ENCODE results near the gene C4BPB.

C4BPB gene

GRCh38 chr1:207124389-207124788 is 35.7 kb downstream of the C4BPB start:
- H3K4me1 Mint-ChIP-seq = no peaks in the 10 kb centered on the region
- no peaks in the 10 kb centered on the region for H3K36me3 Mint-ChIP-seq (ENCODE audit: low read depth)
- no peak for ATAC-seq

GRCh38 chr1:207128336-207128921 is 39.8 kb downstream of the C4BPB start:
- peaks cover 47% of the 10 kb centered on the region for H3K9me3 Mint-ChIP-seq
- H3K36me3 Mint-ChIP-seq (ENCODE audit: low read depth) = peaks cover 1% of the 10 kb centered on the region
- H3K4me3 Mint-ChIP-seq = no peak overlapping the region
- no peak overlapping the region for H3K27ac Mint-ChIP-seq
- no peaks in the 10 kb centered on the region for H3K4me1 Mint-ChIP-seq
- no peak for DNase-seq
- no peaks in the 10 kb centered on the region for H3K27me3 Mint-ChIP-seq
- no peak for ATAC-seq

More at GRCh38 chr1:207124389-207124788, 35.7 kb downstream of the C4BPB start:
- DNase-seq = no peak
- peaks cover 29% of the 10 kb centered on the region for H3K9me3 Mint-ChIP-seq
- no peak overlapping the region for H3K27ac Mint-ChIP-seq
- H3K4me3 Mint-ChIP-seq = no peak overlapping the region
- H3K27me3 Mint-ChIP-seq = peaks cover 5% of the 10 kb centered on the region

GRCh38 chr1:207129053-207129452 is 40.4 kb downstream of the C4BPB start:
- ATAC-seq = no peak
- DNase-seq = no peak
- Mint-ChIP-seq H3K27me3 (no peaks in the 10 kb centered on the region), H3K4me3 (no peak overlapping the region), H3K36me3 (ENCODE audit: low read depth) (peaks cover 1% of the 10 kb centered on the region), H3K4me1 (no peaks in the 10 kb centered on the region), H3K9me3 (peaks cover 47% of the 10 kb centered on the region), H3K27ac (no peak overlapping the region)

GRCh38 chr1:207130252-207131036 is 41.8 kb downstream of the C4BPB start:
- H3K36me3 Mint-ChIP-seq (ENCODE audit: low read depth) = peaks cover 1% of the 10 kb centered on the region
- H3K27ac Mint-ChIP-seq = no peak overlapping the region
- no peak overlapping the region for H3K4me3 Mint-ChIP-seq
- H3K9me3 Mint-ChIP-seq = peaks cover 44% of the 10 kb centered on the region
- ATAC-seq (no peak), DNase-seq (no peak)
- H3K4me1 Mint-ChIP-seq = no peaks in the 10 kb centered on the region
- H3K27me3 Mint-ChIP-seq = no peaks in the 10 kb centered on the region

GRCh38 chr1:207131163-207131562 is 42.5 kb downstream of the C4BPB start:
- Mint-ChIP-seq H3K27me3 (no peaks in the 10 kb centered on the region), H3K36me3 (ENCODE audit: low read depth) (peaks cover 1% of the 10 kb centered on the region), H3K4me3 (no peak overlapping the region), H3K4me1 (no peaks in the 10 kb centered on the region), H3K9me3 (peaks cover 38% of the 10 kb centered on the region), H3K27ac (no peak overlapping the region)
- DNase-seq = no peak
- no peak for ATAC-seq

GRCh38 chr1:207134581-207134980 is 45.9 kb downstream of the C4BPB start:
- H3K9me3 Mint-ChIP-seq = peaks cover 16% of the 10 kb centered on the region
- no peak for ATAC-seq

GRCh38 chr1:207139616-207140015 is 51.0 kb downstream of the C4BPB start:
- DNase-seq (no peak), ATAC-seq (no peak)
- no peaks in the 10 kb centered on the region for H3K9me3 Mint-ChIP-seq
- H3K36me3 Mint-ChIP-seq (ENCODE audit: low read depth) = no peaks in the 10 kb centered on the region
- H3K27ac Mint-ChIP-seq = no peak overlapping the region
- H3K4me1 Mint-ChIP-seq = no peaks in the 10 kb centered on the region
- H3K27me3 Mint-ChIP-seq = no peaks in the 10 kb centered on the region
- no peak overlapping the region for H3K4me3 Mint-ChIP-seq

More at GRCh38 chr1:207134581-207134980, 45.9 kb downstream of the C4BPB start:
- Mint-ChIP-seq H3K4me3 (no peak overlapping the region), H3K4me1 (no peaks in the 10 kb centered on the region), H3K36me3 (ENCODE audit: low read depth) (peaks cover 1% of the 10 kb centered on the region), H3K27me3 (no peaks in the 10 kb centered on the region), H3K27ac (no peak overlapping the region)
- no peak for DNase-seq

- H3K27me3 Mint-ChIP-seq = peaks cover 2% of the 10 kb centered on the region
- peaks cover 2% of the 10 kb centered on the region for H3K4me1 Mint-ChIP-seq
- H3K9me3 Mint-ChIP-seq = peaks cover 3% of the 10 kb centered on the region
- no peak for ATAC-seq
- H3K27ac Mint-ChIP-seq = no peak overlapping the region
- no peaks in the 10 kb centered on the region for H3K36me3 Mint-ChIP-seq (ENCODE audit: low read depth)
- DNase-seq = no peak
- H3K4me3 Mint-ChIP-seq = no peak overlapping the region
Observed at GRCh38 chr1:207140536-207140935, 51.9 kb downstream of the C4BPB start.

GRCh38 chr1:207145401-207146058 is 56.9 kb downstream of the C4BPB start:
- Mint-ChIP-seq H3K27ac (peak overlapping the region; percentile 65), H3K27me3 (peaks cover 4% of the 10 kb centered on the region), H3K9me3 (peaks cover 3% of the 10 kb centered on the region)

More at GRCh38 chr1:207145401-207146058, 56.9 kb downstream of the C4BPB start:
- DNase-seq (no peak), ATAC-seq (no peak)
- no peak overlapping the region for H3K4me3 Mint-ChIP-seq
- H3K36me3 Mint-ChIP-seq (ENCODE audit: low read depth) = no peaks in the 10 kb centered on the region
- H3K4me1 Mint-ChIP-seq = peaks cover 2% of the 10 kb centered on the region
